OCI-LY1 (cell line): ENCODE data around the gene ARHGEF4.

ENCODE experiments used
- H2AFZ ChIP-seq: fragments of 200-600 bp; sonication (generic), shearing (Covaris generic); 2 replicates; pipeline ENCODE4 v1.6.0; 2014; ENCODE audit warnings: antibody characterized with exemption, mild to moderate bottlenecking, low read length
- H3F3A ChIP-seq: fragments of 200-600 bp; sonication (generic), shearing (Covaris generic); 2 replicates; pipeline ENCODE4 v1.6.0; 2014; ENCODE audit warnings: mild to moderate bottlenecking, antibody characterized with exemption, low read length, moderate library complexity; ENCODE audit not compliant: insufficient read depth
- H3K27ac ChIP-seq: fragments of 200-600 bp; sonication (generic); 2 replicates; pipeline ENCODE4 v1.5.1; 2014; ENCODE audit warnings: low read length, mixed run types, mild to moderate bottlenecking, low read depth; ENCODE audit not compliant: poor library complexity, severe bottlenecking
- H3K27me3 ChIP-seq: fragments of 200-600 bp; sonication (generic); 2 replicates; pipeline ENCODE4 v1.6.0; 2014; ENCODE audit warnings: antibody characterized with exemption, mild to moderate bottlenecking, low read length, moderate library complexity; ENCODE audit not compliant: insufficient read depth
- H3K36me3 ChIP-seq: fragments of 200-600 bp; sonication (generic); 2 replicates; pipeline ENCODE4 v1.6.1; 2014; ENCODE audit warnings: mild to moderate bottlenecking, antibody characterized with exemption, low read length, moderate library complexity, mixed read lengths; ENCODE audit not compliant: insufficient read depth
- H3K4me1 ChIP-seq: fragments of 200-600 bp; sonication (generic); 2 replicates; pipeline ENCODE4 v1.5.1; 2014; ENCODE audit warnings: mild to moderate bottlenecking, low read length, moderate library complexity; ENCODE audit not compliant: insufficient read depth, severe bottlenecking
- H3K4me2 ChIP-seq: fragments of 200-600 bp; sonication (generic), shearing (Covaris generic); 2 replicates; pipeline ENCODE4 v1.6.1; 2014; ENCODE audit warnings: low read length
- H3K4me3 ChIP-seq: fragments of 200-600 bp; sonication (generic); 2 replicates; pipeline ENCODE4 v1.5.1; 2014; ENCODE audit warnings: low read length, low read depth, mild to moderate bottlenecking, mixed read lengths; ENCODE audit not compliant: poor library complexity, severe bottlenecking
- H3K79me2 ChIP-seq: fragments of 200-600 bp; shearing (Covaris generic); 2 replicates; pipeline ENCODE4 v1.6.1; 2016; ENCODE audit warnings: mixed run types, low read length, mixed read lengths; ENCODE audit not compliant: insufficient read depth
- H3K9ac ChIP-seq: fragments of 200-600 bp; sonication (generic), shearing (Covaris generic); 2 replicates; pipeline ENCODE4 v1.6.1; 2014; ENCODE audit warnings: mild to moderate bottlenecking, low read length, mixed read lengths
- H3K9me2 ChIP-seq: fragments of 200-600 bp; sonication (generic), shearing (Covaris generic); 2 replicates; pipeline ENCODE4 v1.6.1; 2014; ENCODE audit warnings: low read depth, mild to moderate bottlenecking, low read length, mixed read lengths
- H3K9me3 ChIP-seq: fragments of 200-600 bp; shearing (Covaris generic); 2 replicates; pipeline ENCODE4 v1.6.1; 2014; ENCODE audit warnings: low read length, mixed read lengths
- H4K20me1 ChIP-seq: fragments of 200-600 bp; sonication (generic), shearing (Covaris generic); 2 replicates; pipeline ENCODE4 v1.6.0; 2016; ENCODE audit warnings: mild to moderate bottlenecking, low read length; ENCODE audit not compliant: insufficient read depth
- EZH2 ChIP-seq: fragments of 200-600 bp; sonication (generic), shearing (Covaris generic); IDR thresholded peaks from 2 replicates; pipeline ENCODE4 v1.8.0; 2017; ENCODE audit warnings: borderline replicate concordance, mixed run types, mild to moderate bottlenecking, antibody characterized with exemption, low read length, moderate library complexity, mixed read lengths
- TF ChIP-seq, protein P1 (sequence below): fragments of 200-600 bp; sonication (generic), shearing (Covaris generic); IDR thresholded peaks from 2 replicates; pipeline ENCODE4 v1.5.1; 2017; ENCODE audit warnings: mild to moderate bottlenecking, antibody characterized with exemption, low read length, moderate library complexity, mixed read lengths

ARHGEF4 gene

DNA sequence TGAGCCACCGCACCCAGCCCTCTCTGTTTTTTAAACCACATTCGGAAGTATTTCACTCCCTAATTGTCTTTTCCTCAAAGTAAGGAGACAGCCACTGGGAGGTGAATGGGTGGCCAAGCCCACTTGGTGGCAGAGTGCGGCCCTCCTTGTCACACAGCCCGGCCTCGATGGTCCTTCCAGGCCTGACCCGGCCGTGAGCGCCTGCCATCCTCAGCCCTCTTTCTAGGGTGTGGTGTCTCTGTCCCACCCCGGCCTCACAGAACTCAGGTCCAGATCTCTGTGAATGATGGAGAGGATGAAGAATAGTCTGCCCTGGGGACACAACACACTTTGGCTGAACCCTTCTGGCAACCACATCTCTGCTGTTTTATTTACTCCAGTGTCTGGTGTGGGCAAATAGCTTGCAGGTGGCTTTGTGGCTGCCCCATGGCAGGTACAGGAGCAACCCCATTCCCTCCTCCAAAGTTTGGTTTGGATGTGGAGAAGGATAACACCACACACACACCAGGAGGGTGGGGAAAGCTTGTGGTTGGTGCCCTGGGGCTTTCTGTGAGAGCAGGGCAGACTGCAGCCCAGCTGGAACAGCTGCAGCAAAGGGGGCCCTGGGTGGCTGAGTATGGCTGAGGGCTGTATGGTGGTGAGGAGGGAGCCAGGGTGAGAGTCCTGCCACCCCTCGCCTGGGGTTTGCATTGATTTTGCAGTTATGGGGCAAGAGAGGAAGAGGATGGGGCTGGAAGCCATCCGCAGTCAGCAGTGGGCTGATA lies 167.9 kb downstream of the ARHGEF4 start:
- no peaks in the 10 kb centered on the region for H3K36me3 ChIP-seq
- H3F3A ChIP-seq, result no peaks in the 10 kb centered on the region
- no peaks in the 10 kb centered on the region for H3K27me3 ChIP-seq
- H3K27ac ChIP-seq, result no peak overlapping the region
- no peaks in the 10 kb centered on the region for H3K9me3 ChIP-seq
- no peak overlapping the region for H3K4me2 ChIP-seq
- H3K9ac ChIP-seq, result no peak overlapping the region
- H3K79me2 ChIP-seq, result no peaks in the 10 kb centered on the region
- H3K4me3 ChIP-seq, result no peak overlapping the region
- H2AFZ ChIP-seq, result no peak overlapping the region
- TF ChIP-seq EZH2, result no peak
- TF ChIP-seq, protein P1, sequence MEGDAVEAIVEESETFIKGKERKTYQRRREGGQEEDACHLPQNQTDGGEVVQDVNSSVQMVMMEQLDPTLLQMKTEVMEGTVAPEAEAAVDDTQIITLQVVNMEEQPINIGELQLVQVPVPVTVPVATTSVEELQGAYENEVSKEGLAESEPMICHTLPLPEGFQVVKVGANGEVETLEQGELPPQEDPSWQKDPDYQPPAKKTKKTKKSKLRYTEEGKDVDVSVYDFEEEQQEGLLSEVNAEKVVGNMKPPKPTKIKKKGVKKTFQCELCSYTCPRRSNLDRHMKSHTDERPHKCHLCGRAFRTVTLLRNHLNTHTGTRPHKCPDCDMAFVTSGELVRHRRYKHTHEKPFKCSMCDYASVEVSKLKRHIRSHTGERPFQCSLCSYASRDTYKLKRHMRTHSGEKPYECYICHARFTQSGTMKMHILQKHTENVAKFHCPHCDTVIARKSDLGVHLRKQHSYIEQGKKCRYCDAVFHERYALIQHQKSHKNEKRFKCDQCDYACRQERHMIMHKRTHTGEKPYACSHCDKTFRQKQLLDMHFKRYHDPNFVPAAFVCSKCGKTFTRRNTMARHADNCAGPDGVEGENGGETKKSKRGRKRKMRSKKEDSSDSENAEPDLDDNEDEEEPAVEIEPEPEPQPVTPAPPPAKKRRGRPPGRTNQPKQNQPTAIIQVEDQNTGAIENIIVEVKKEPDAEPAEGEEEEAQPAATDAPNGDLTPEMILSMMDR, result no peak
- no peaks in the 10 kb centered on the region for H4K20me1 ChIP-seq
- no peaks in the 10 kb centered on the region; the same call in 1 of the 2 replicates for H3K9me2 ChIP-seq
- H3K4me1 ChIP-seq, result no peaks in the 10 kb centered on the region

DNA sequence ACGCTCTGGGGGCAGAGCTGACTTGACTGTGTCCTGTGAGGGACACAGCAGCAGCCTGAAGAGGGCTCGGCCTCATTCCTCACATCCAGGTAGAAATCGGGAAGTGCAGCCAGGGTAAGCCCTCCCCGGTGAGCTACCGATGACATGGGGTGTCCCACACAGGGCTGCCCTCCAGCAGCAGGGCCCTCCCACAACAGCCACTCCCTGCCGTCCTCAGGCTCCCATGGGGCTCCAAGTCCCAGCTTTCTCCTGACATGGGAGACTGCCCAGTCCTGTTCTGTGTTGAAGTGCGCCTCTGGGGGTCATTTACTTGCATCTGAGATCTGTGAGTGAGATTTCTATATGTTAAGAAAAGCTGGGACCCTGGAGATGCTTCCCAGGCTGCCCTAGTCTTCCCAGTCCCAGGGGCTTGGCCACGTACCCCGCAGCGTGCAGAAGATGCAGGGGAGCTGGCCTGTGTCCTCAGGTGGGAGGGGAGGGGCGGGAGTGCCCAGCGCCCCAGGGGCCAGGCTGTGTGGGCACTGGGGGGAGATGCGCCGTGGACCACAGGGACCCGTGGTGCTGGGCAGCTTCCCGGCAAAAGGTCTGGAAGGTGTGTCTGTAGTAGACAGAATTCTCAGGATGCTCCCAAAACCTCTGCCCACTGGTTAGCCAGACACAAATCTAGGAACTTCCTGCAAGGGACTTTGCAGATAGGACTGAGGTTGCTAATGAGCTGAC lies 168.7 kb downstream of the ARHGEF4 start:
- no peak overlapping the region for H2AFZ ChIP-seq
- H3K4me2 ChIP-seq, result no peak overlapping the region
- H3K27ac ChIP-seq, result no peak overlapping the region
- no peaks in the 10 kb centered on the region; the same call in 1 of the 2 replicates for H3K9me2 ChIP-seq
- no peak overlapping the region for H3K9ac ChIP-seq
- no peak overlapping the region for H3K4me3 ChIP-seq
- H3K4me1 ChIP-seq, result no peaks in the 10 kb centered on the region
- no peaks in the 10 kb centered on the region for H3F3A ChIP-seq
- H3K36me3 ChIP-seq, result no peaks in the 10 kb centered on the region
- no peaks in the 10 kb centered on the region for H3K79me2 ChIP-seq
- no peaks in the 10 kb centered on the region for H4K20me1 ChIP-seq
- TF ChIP-seq, protein P1, result no peak
- no peak for TF ChIP-seq EZH2
- H3K9me3 ChIP-seq, result no peaks in the 10 kb centered on the region
- H3K27me3 ChIP-seq, result no peaks in the 10 kb centered on the region

DNA sequence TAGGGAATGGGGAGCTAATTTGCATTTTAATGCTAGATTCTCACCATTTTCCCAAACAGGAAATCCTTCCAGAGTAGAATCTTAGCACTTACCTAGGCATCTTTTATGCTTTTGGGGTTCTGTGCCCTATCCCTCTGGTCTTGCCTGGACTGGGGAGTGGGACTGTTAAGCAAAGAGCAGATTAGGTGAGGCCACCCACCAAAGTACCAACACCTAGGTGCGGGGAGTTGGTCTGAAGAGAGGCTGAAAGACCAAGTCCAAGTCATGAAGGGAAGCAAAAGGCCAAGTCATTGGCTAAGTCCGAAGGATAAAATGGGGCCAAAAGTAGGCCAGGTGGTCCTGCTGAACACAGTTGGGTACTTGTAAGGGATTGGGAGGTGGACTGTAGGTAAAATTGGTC lies 169.8 kb downstream of the ARHGEF4 start:
- no peaks in the 10 kb centered on the region for H3K4me1 ChIP-seq
- H3K4me3 ChIP-seq, result no peak overlapping the region
- no peaks in the 10 kb centered on the region for H4K20me1 ChIP-seq
- no peaks in the 10 kb centered on the region for H3K9me2 ChIP-seq
- no peaks in the 10 kb centered on the region for H3K79me2 ChIP-seq
- no peaks in the 10 kb centered on the region for H3K9me3 ChIP-seq
- H3K9ac ChIP-seq, result no peak overlapping the region
- H3F3A ChIP-seq, result no peaks in the 10 kb centered on the region
- no peak for TF ChIP-seq EZH2
- TF ChIP-seq, protein P1, result no peak
- no peaks in the 10 kb centered on the region for H3K36me3 ChIP-seq
- no peak overlapping the region for H2AFZ ChIP-seq
- H3K27ac ChIP-seq, result no peak overlapping the region
- no peaks in the 10 kb centered on the region for H3K27me3 ChIP-seq
- H3K4me2 ChIP-seq, result no peak overlapping the region
